Measurements from ENCODE around the gene HELZ2. TPM values are rescaled to one million over a fixed set of nuclear protein-coding genes. Genes with fewer than 3 reads are reported as not detected.
"Not testable (repeated sequence)": the region's sequence is repeated elsewhere in the genome, so short reads cannot be mapped to it uniquely, and the experiment has no call there.

Gene HELZ2
- polyA plus RNA-seq, 3 donors = 12.4 to 16.8 (median 12.9) TPM

DNA sequence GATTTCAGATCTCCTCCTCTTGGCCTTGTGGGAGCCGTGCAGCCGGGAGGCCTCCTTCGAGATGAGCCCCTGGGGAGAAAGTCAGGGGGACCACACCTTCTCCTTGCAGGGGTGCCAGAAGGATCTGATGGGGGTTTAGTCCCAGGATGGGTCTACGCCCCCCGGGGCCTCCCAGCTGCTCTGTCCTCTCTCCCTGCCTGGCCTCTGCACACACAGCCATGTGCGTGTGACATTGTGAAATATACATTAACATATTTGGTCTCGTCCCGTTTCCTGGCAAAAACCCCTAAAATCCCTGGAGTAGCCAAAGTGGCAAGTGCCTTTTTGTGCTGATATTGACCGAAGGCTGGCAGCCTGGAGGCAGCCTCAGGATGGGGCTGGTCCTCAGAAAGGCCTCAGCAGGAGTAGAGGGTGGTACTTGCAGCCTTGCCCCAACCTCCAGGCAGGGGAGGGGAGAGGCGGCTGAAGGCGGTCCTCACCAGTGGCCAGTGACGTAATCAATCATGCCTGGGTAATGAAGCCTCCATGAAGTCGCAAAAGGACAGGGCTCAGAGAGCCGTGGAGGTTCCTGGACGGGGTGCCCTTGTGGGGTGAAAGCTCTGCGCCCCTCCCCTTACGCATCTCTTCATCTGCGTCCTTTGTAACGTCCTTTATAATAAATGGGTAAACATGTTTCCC, 5.1 kb upstream of the HELZ2 start:
- DNase-seq = no peak

DNA sequence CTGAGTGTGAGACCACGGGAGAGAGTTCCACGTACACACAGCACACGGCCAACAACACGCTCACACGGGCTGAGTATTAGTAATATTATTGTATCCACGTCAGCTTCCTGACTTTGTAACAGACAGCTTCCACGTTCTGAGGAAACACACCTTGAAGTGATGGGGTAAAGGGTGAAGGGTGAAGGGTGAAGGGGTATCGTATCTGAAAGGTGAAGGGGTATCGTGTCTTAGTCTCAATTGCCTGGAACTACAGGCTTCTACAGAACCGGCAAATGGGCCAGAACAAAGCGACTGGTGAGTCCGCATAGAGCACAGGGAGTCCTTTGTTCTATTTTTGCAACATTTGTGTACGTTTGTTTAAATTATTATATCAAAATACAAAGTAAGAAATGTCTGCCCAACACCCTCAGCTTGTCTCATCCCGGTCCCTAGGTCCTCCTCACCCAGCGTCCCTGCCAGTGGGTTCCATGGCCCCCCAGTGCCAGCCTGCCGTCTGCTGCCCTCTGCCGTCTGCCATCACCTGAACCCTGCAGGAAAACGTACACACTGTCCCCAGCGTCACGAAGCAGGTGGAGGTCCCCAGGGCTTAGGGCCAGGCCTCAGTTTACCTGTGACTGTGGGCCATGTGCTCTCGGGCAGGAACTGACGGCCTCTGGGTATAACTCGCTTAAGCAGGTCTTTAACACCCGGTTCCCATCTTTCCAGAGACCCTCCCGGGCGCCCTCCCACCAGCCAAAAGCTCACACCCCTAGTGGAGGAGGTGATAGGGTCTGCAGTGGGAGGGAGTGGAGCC, 4.4 kb upstream of the HELZ2 start:
- no peak for DNase-seq

DNA sequence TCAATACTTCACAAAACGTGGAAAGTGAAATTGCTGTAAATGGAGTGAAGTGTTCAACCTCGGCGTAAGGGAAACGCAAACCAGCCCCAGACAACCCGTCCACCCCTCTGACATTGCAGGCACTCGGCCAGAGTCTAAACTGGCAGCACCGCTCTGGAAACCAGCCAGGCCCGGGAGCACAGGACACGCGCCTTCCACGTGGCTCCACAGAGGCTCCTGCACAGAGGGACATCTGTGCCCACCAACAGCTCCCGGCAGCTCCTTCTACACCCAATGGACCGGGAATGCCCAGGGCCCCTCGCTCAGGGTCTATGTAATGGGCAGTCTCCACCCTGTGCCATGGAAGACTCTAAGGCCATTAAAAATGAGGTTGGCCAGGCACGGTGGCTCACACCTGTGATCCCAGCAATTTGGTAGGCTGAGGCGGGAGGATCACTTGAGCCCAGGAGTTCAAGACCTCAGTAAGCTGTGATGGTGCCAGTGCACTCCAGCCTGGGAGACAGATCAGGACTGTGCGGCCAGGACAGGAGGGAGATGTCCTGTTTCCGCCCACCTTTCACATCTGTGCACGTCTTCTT, 3.4 kb upstream of the HELZ2 start:
- no peak for DNase-seq

- DNase-seq = no peak
Observed at GRCh38 chr20:63576311-63576710, 2.3 kb upstream of the HELZ2 start.

DNA sequence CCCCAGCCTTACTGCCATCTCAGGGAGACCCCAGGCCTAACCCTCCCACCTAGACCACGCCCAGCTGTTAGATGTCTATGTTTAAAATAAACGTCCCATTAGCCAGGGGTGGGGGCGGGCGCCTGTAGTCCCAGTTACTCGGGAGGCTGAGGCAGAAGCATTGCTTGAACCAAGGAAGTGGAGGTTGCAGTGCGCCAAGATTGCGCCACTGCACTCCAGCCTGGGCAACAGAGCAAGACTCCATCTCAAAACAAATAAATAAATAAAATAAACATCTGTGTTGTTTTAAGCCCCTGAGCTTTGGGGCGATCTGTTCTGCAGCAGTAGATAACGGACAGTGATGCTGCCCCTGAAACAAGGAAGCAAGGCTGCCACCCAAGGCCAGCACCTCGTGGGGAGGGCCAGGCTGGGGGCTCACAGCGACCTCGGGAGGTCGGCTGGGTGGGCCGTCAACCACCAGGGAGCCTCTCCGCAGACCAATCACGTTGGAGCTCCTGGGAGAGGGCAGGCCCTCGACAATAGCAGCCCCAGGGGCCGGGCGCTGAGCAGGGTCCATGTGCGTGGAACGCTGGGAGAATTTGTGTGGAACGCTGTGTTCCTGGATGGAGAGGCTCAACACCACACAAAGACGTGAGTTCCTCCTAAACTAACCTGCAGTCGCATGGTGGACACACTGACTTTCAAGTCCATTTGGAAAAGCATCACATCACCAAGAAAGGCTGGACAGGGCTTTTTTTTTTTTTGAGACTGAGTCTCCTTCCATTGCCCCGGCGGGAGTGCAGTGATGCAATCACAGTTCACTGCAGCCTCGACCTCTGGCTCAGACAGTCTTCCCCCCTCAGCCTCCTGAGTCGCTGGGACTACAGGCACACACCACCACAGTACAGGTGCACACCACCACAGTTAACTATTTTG, 1.0 kb upstream of the HELZ2 start:
- DNase-seq = no peak

DNA sequence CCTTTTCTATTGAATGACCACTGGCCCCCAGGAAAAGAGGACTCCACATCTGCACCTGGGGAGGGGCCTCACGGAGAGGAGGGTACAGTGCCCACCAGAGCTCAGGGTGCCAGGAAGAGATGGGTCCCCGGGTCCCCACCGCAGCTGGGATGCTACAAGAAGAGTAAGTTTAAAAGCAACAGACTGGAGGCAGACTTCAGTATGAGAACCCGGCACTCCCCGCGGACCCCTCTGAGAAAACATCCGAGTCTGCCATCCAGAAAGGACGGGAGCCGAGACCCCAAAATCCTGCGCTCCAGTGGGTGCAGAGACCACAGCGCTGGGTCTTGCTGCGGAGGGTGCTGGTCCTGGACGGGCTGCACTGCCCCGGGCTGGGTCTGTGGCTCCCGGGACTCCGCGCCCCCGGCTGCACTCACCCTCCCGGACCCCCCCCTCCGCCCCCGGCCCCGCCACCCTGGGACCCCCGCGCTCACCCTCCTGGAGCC, 350 bp downstream of the HELZ2 start:
- no peak for DNase-seq

- DNase-seq = no peak
Observed at GRCh38 chr20:63572788-63573646, 1.0 kb downstream of the HELZ2 start.

DNA sequence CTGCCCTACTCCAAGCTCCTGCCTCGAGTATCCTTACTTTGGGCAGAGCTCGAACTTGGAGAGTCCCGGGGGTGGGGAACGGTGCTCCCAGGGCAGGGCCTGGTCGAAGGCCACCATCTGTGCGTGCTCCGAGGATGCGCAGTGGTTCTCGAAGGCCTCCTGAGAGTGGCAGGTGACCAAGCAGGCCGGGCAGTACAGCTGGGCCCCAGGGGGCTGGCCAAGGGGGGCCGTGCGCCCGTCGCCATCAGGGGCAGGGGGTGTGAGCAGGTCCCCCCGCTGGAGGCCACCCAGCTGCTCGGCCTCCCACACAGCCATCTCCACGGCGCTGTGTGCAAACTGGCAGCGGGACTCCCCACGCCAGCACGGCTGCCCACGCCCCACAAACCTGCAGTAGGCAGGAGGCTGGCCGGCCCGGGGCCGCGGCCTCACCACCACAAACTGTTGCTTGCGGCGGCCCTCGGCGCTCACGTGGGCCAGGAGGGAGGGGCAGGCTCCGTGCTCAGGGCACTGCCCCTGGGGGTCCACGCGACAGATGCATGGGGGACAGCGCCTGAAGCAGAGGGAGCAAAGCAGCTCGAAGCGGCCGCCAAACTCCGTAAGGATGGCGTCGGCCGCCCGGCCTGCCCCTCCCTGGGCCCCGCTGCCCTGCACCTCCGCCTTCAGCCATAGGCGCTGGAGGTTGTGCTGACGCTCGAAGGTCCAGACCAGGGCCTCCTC, 1.8 kb downstream of the HELZ2 start:
- DNase-seq = no peak

GRCh38 chr20:63571087-63571478, 3.0 kb downstream of the HELZ2 start:
- not testable (repeated sequence) for DNase-seq

DNA sequence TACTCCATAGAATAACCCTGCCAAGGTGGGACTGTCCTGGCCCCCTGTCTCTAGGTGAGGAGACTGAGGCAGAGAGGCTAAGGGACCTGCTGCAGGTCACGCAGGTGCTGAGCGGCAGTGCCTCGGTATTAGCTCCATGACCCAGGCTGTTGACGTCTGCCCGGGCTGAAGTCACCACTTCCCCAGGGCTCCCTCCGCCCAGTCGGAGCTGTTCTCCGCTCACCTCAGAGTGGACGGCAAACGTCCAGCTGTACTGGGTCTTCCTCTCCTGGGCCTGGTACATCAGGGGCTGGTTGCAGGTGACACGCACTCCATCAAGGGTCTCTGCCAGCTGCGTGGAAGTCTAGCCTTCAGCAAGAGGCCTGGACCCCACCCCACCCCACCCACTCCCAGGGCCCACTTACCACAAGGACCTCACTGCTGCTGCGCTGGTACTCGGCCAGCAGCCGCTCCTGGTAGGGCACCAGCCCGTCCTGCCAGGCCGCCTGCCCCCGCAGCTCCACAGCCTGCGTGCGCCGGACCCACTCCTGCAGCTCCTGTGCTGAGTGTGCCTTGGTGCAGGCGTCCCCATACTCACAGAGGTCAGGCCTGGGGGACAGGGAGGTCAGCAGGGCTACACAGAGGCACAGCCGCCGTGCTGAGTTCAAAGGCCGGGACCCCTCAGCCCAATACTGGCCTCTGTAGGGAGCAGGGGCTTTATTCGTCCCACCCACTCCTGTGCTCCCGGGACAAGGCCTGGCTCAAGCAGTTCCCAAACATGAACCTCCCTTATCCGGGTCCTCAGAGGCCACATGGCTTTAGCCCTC, 3.6 kb downstream of the HELZ2 start:
- no peak for DNase-seq

GRCh38 chr20:63568986-63569949, 4.8 kb downstream of the HELZ2 start:
- no peak for DNase-seq

GRCh38 chr20:63568170-63568981, 5.7 kb downstream of the HELZ2 start:
- no peak for DNase-seq

DNA sequence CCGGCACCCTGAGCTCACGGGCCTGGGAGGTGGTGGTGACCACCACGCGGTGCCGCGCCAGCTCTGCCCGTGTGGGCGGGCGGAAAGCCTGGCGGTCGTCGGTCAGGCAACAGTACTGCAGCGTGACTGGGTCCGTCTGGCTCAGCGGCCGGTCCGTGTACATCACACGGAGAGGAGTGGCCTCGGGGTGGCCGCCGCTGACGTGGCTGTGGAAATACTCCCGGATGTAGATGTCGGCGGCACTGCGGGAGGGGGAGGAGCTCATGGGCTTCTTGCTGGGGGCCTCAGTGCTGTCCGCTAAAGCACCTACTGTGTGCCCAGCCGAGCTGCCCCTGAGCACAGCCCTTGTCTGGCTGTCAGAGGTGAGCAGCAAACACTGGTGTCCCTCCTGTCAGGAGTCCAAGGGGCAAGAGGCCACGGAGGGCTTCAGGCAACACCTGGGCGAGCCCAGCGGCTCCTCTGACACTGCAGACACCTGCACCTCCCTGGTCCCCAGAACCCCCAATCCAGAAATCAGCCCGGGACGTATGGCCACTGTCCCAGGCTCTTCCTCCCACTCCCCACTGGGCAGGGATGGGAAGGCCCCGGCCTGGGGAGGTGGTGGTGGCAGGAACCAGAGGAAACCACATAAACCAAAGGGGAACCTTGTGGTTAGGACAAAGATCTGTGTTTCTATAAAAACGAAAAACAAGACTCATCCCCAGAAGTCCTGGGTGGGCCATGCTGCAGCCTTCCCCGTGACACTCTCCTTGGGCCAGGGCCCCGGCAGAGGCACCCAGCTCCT, 6.5 kb downstream of the HELZ2 start:
- no peak for DNase-seq

- DNase-seq = no peak
Observed at GRCh38 chr20:63567136-63567385, 7.0 kb downstream of the HELZ2 start.

GRCh38 chr20:63566395-63567135, 7.5 kb downstream of the HELZ2 start:
- DNase-seq = no peak

Measured in renal pelvis (tissue), 4 donors.